IPS DF 4.7 (cell line): ENCODE measurements around the gene OOSP2.

Experiments
- DNase-seq: peaks from one replicate; pipeline ENCODE4 v3.0.0-alpha.2; 2013; ENCODE audit warnings: low spot score; ENCODE audit errors: extremely low read depth

Gene OOSP2

DNA sequence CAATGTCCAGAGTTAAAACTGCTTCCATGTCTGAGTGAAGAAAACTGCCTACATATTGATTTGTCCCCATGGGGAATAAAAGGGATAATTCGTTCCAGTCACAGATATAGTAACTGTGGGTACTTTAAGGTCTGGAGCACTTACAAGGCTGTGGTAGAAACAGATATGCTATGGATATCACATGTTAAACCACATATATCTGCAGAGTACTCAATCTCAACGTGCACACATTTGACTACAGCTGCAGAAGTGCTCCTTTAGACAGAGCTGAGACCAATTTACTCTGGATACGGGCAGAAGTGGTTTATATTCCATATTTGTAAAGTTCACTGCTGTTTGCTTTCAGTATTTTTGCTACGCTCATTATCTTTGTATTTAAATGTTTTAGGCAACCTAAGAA, 38.5 kb downstream of the OOSP2 start:
- DNase-seq = no peak

DNA sequence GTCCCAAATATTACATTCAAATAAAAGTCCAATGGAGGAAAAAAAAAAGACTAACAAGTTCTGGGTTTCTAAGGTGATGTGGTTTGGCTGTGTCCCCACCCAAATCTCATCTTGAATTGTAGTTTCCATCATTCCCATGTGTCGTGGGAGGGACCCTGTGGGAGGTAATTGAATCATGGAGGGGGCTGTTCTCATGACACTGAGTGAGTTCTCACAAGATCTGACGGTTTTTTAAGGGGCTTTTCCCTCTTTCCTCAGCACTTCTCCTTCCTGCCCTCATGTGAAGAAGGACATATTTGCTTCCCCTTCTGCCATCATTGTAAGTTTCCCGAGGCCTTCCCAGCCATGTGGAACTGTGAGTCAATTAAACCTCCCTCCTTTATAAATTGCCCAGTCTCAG, 40.3 kb downstream of the OOSP2 start:
- no peak for DNase-seq

DNA sequence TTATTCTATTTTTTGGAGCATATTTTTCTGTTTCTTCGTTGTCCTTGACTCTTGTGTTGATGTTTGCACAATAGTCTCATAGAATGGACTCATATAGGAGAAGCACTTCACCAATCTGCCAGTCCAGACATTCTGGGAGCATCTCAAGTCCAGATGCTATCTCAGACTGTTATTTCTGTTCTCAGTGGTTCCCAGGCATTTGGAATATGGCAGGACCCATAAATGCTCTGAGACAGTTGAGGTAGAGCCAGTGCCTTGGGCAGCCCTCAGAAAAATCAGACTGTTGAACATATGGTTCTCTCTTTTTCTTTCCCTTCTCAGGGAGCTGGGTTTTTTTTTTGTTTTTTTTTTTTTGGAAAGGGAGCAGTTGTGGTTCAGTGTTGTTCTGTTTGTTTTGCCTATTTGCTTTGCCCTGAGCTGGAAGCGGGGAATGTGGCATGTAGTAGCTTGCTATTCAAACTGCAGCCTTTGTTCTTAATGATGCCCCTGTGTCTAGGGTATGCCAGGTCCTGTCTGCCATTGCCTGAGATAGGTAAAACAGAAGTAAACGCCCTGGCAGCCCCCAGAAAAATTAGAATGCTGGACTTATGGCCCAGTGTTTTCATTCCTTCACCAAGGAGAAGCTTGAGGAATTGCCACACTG, 44.5 kb downstream of the OOSP2 start:
- DNase-seq = no peak

DNA sequence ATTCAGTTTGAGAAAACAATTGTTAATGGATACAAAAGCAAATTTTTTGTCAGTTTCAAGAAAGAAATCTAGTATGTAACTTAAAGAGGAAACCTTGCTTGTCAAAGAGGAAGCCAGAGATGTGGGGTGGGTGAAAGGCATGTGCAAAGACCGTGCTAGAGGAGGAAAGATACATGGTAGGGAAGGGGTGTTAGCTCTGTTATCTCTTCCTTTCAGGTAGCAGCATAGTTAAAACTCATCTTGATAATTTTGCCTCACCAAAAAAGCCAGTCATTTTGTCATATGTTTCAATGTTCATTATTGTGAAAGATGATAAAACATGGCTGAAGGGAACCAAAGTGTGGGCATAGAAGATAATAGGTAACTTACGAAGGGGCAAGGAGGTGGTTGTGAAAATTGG, 45.7 kb downstream of the OOSP2 start:
- no peak for DNase-seq

DNA sequence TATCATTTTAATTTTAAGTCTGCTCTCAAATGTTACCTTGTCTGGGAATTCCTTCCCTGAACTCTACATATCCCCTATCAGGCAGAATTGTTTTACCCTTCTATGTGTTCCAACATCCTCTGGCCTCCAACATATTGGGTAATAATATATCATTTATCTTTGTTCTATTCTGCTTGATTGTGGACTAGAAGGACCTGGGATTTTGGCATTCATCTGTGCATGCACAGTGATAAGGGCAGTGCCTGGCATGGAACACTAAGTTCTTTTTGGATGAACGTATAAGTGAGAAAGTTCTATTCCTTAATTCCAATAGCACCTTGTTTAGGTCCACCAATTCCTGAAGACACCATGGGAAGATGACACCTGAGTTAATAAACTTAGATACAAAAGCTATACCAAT, 47.0 kb downstream of the OOSP2 start:
- DNase-seq = no peak

DNA sequence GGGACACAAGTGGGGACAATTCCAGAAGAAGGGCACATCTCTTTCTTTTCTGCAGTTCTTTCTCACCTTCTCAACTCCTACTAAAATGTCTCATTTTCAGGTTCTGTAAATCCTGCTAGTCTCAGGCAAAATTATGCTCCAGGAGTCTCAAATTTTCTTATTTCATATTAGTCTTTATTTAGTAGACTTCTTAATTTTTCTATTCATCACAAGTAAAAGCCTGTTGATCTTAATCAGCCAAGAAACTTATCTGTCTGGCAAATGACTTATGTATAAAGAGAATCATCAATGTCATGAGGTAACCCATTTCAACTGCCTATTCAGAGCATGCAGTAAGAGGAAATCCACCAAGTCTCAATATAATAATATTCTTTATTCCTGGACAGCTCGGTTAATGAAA, 48.2 kb downstream of the OOSP2 start, which contains the start of gene MS4A2:
TSS of gene MS4A2 (plus strand) at position 301 of the 400 bp plus-strand sequence. CDS start 102 bp downstream, outside the sequence.
- DNase-seq = no peak

DNA sequence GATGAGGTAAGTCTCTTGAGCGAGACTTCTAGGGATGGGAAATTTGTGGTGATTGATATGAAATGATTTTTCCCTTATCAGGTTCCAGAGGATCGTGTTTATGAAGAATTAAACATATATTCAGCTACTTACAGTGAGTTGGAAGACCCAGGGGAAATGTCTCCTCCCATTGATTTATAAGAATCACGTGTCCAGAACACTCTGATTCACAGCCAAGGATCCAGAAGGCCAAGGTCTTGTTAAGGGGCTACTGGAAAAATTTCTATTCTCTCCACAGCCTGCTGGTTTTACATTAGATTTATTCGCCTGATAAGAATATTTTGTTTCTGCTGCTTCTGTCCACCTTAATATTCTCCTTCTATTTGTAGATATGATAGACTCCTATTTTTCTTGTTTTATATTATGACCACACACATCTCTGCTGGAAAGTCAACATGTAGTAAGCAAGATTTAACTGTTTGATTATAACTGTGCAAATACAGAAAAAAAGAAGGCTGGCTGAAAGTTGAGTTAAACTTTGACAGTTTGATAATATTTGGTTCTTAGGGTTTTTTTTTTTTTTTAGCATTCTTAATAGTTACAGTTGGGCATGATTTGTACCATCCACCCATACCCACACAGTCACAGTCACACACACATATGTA, 55.4 kb downstream of the OOSP2 start:
- DNase-seq = no peak

DNA sequence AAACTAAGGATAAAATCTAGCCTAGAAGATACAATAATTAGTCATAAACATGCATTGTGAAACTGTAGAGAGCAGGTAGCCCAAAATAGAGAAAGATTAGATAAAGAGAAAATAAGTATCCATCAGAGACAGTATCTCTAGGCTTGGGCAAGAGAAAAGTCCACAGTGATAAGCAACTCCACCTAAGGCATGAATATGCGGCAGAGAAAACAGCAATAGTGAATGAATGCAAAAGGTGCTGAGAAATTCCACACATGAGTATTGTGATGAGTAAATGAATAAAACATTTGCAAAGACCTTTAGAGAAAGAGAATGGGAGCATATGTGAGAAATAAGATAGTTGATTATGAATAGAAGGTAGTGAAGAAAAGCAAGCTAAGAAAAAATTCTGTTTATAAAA, 57.0 kb downstream of the OOSP2 start:
- DNase-seq = no peak
